Stimulated activated naive CD8-positive, alpha-beta T cell treated with anti-CD3 and anti-CD28 coated beads, Interleukin-15, amount 100 ng/mL, for 72 hours (primary cell): Measurements from ENCODE around the gene MARCHF6.
A peak's percentile ranks its signal among the peaks of the same experiment; 100 is the strongest.
"Not testable (repeated sequence)": the region's sequence is repeated elsewhere in the genome, so short reads cannot be mapped to it uniquely, and the experiment has no call there.

Experiments used
- ATAC-seq: fragments of 150-1000 bp; cut with Tn5 transposase; 2 replicates; pipeline ENCODE4 v1.10.0; 2021; ENCODE audit warnings: mild to moderate bottlenecking, moderate library complexity
- DNase-seq, 2 donors: peaks; one replicate each; pipeline ENCODE4 v3.0.0; 2021 to 2022
- H3K27ac Mint-ChIP-seq, 2 donors: one replicate each; pipeline ENCODE4 v1.8.0; 2022; ENCODE audit warnings: mild to moderate bottlenecking in 2 of 2, mixed read lengths in 2 of 2, moderate library complexity in 2 of 2
- H3K27me3 Mint-ChIP-seq: one replicate; pipeline ENCODE4 v1.8.0; 2022; ENCODE audit warnings: mixed read lengths
- H3K4me1 Mint-ChIP-seq: one replicate; pipeline ENCODE4 v1.8.0; 2022; ENCODE audit warnings: mild to moderate bottlenecking, mixed read lengths
- H3K4me3 Mint-ChIP-seq, 2 donors: one replicate each; pipeline ENCODE4 v1.8.0; 2022; ENCODE audit warnings: mild to moderate bottlenecking in 2 of 2, mixed read lengths in 2 of 2, moderate library complexity in 1 of 2
- H3K9me3 Mint-ChIP-seq, 2 donors: one replicate each; pipeline ENCODE4 v1.8.0; 2022; ENCODE audit warnings: mixed read lengths in 2 of 2

The MARCHF6 gene

DNA sequence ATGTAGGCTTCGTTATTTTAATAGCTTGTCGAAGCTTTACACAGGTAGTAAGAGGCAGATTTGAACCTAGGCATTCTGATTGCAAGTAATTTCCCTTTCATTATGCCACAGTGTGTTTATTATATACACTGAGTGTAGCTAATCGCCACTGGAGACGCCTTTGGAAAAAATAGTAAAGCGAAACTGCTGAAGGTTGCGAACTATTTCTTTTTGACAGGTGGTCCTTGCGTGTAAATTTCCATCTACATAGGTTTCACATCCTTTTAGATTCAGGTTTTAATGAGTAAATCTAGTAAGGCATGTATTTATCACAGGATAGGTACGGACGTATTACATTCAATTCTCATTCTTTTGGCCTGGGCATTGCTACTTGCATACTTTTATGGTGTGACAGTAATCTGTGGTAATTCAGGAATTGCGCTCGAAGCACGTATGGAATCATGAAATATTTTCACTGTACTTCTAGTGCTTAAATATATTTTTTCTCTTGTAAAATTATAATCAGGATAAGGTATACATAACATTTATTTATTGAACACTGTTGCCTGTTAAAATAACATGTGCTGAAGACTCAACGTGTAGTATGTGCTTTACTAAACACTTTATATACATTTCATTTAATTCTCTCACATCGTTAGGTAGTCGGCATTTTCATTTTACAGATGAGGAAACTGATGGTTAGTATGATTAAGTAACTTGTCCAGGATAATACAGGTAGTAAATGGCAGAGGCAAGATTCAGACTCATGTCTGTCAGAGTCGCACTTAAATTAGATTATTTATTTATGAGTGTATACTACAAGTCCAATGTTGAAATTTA lies 1.8 kb downstream of the MARCHF6 start:
- ATAC-seq: peak; percentile 47
- H3K9me3 Mint-ChIP-seq: no peaks in the 10 kb centered on the region
- peak overlapping the region; percentile 94 to 99 for H3K4me3 Mint-ChIP-seq
- peak overlapping the region; percentile 100 for H3K27ac Mint-ChIP-seq
- H3K27me3 Mint-ChIP-seq: no peaks in the 10 kb centered on the region
- DNase-seq: peak; percentile 30 to 48
- H3K4me1 Mint-ChIP-seq: peaks cover 42% of the 10 kb centered on the region

DNA sequence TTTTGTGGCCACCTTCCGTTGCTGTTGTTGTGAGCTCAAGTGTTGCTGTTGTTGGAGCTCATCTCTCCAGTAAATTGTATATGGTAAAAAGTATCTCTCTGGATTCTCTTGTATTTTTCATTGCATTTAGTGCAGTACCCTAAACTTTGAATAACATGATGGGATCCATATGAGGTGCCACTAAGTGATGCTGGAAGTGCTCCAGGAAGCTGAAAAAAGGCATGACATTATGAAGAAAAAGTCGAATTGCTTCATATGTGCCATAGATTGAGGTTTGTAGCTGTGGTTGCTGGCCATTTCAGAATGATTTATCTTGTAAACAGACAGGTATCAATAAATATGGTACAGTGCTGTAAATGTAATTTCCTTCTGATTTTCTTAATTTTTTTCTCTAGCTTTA lies 5.5 kb downstream of the MARCHF6 start:
- Mint-ChIP-seq H3K27ac (no peak overlapping the region), H3K4me1 (peaks cover 53% of the 10 kb centered on the region), H3K27me3 (no peaks in the 10 kb centered on the region), H3K9me3 (no peaks in the 10 kb centered on the region), H3K4me3 (no peak overlapping the region)
- DNase-seq (no peak), ATAC-seq (no peak)

DNA sequence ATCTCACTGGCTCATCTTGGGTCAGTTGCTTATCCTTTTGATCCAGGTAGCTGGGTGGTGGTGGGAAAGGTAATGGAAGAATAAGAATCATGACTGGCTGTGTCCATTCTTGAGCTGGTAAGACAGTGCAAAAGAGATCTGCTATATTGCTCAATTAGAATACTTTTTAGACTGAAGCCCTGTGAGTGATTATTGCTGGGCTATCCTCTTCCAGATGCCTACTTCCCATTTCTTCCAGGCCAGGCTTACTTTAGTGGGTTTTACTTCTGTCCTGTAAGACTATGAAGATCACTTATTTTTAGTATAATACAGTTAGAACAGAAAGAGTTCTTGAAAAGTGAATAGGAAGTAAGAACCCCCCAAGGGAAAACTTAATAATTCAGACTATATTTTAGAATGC lies 7.2 kb downstream of the MARCHF6 start:
- Mint-ChIP-seq H3K9me3 (no peaks in the 10 kb centered on the region), H3K4me3 (no peak overlapping the region), H3K27me3 (no peaks in the 10 kb centered on the region), H3K4me1 (peaks cover 64% of the 10 kb centered on the region), H3K27ac (peak overlapping the region in 1 of 2 donors; percentile 89)
- ATAC-seq (no peak), DNase-seq (no peak)

DNA sequence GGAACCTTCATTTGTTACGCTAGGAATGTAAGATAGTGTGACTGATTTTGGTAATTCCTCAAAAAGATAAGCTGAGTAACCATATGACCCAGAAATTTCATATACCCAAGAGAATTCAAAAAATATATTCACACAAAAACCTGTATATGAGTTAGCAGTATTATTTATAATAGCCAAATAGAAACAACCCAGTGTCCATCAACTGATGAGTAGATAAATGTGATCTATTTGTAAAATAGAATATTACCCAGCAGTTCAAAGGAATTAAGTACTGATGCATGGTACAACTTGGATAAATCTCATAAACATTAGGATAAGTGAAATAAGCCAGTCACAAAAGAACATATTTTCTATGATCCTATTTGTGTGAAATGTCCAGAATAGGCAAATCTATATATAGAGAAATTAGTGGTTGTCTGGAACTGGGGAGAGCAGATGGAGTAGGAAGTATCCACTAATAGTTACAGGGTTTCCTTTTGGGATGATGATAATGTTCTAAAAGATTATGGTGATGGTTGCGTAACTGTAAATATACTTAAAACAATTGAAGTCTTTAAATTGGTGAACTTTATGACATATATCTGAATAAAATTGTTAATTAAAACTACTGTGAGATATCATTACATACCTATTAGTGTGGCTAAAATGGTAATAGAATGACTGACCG lies 10.2 kb downstream of the MARCHF6 start:
- ATAC-seq: no peak
- Mint-ChIP-seq H3K9me3 (no peaks in the 10 kb centered on the region), H3K4me1 (peaks cover 67% of the 10 kb centered on the region), H3K27ac (peak overlapping the region; percentile 49 to 60), H3K4me3 (no peak overlapping the region), H3K27me3 (no peaks in the 10 kb centered on the region)
- DNase-seq: no peak

DNA sequence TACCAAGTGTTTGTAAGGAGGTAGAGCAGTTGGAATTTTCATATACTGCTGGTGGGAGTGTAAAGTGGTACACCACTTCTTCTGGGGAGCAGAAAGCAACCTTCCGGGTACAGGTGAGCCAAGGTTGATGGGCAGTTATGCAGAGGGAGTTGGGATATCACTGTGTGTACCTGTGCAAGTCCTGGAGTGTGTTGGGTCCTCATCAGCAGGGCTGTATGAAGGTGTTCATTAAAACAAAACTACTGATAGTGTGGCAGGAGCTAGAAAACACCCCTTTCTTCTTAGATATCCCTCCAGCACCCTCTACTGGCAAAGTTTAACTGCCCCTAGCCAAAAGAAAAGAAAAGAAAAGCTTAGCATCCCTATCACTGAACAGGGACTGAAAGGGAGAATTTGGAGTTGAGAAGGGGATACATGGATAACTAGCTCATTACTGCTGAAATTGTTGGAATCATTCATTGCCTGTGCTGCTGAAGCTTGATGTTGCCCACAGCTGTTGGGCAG lies 10.7 kb downstream of the MARCHF6 start:
- DNase-seq: no peak
- Mint-ChIP-seq H3K9me3 (no peaks in the 10 kb centered on the region), H3K4me3 (no peak overlapping the region), H3K27me3 (no peaks in the 10 kb centered on the region), H3K4me1 (peaks cover 73% of the 10 kb centered on the region), H3K27ac (peak overlapping the region; percentile 49 to 60)
- no peak for ATAC-seq

GRCh38 chr5:10365782-10366181 lies 12.3 kb downstream of the MARCHF6 start:
- DNase-seq (no peak), ATAC-seq (no peak)
- H3K27ac Mint-ChIP-seq: no peak overlapping the region
- H3K9me3 Mint-ChIP-seq: no peaks in the 10 kb centered on the region
- H3K4me1 Mint-ChIP-seq: peaks cover 71% of the 10 kb centered on the region
- H3K27me3 Mint-ChIP-seq: no peaks in the 10 kb centered on the region
- no peak overlapping the region for H3K4me3 Mint-ChIP-seq

- no peak for ATAC-seq
- Mint-ChIP-seq H3K4me1 (peaks cover 71% of the 10 kb centered on the region), H3K27ac (no peak overlapping the region), H3K4me3 (no peak overlapping the region), H3K9me3 (peaks cover 0 to 8% of the 10 kb centered on the region in 2 donors), H3K27me3 (no peaks in the 10 kb centered on the region)
- DNase-seq: no peak
These were observed 13.1 kb downstream of the MARCHF6 start for GRCh38 chr5:10366310-10367272.

DNA sequence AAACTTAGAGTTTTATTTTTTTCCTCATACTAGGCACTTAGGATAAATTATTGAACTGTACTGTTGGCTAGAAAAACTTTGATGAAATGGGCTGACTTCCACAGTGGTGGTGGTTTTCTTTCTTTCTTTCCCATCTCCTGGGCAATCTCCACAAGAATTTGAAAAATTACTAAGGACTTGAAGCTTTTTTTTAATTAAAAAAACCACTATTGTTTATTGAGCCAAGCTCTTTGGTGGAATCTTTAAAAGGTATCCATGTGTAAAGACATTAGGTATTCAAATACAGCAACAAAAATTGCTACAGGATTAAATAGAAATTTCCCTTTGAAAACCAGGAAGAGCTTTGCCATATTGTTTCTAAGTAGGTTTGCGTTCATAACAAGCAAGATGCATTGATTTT lies 14.1 kb downstream of the MARCHF6 start:
- no peak overlapping the region for H3K4me3 Mint-ChIP-seq
- peaks cover 0 to 8% of the 10 kb centered on the region in 2 donors for H3K9me3 Mint-ChIP-seq
- no peak for DNase-seq
- H3K27me3 Mint-ChIP-seq: no peaks in the 10 kb centered on the region
- no peak overlapping the region for H3K27ac Mint-ChIP-seq
- peaks cover 71% of the 10 kb centered on the region for H3K4me1 Mint-ChIP-seq
- ATAC-seq: no peak

DNA sequence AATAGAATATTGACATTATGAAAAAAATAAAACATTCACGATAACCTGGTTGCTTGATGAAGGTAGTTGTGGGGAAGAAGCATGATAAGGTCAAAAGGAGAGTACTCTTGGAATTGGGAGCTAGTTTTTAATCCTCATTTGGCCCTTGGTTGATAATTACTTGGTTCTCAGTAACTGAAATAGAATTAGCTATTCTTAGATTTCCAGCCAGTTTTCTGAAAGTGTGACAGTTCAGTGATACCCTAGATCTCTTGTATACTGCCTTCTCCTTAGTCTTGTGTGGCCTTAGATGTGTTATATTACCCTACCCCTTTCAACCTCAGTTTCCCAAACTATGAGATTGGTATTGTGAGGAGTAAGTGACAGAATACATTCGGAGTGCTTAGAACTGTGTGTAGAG lies 17.4 kb downstream of the MARCHF6 start:
- peaks cover 87% of the 10 kb centered on the region for H3K4me1 Mint-ChIP-seq
- peaks cover 0 to 8% of the 10 kb centered on the region in 2 donors for H3K9me3 Mint-ChIP-seq
- peak overlapping the region in 1 of 2 donors; percentile 30 for H3K27ac Mint-ChIP-seq
- H3K4me3 Mint-ChIP-seq: no peak overlapping the region
- no peak for ATAC-seq
- H3K27me3 Mint-ChIP-seq: no peaks in the 10 kb centered on the region
- no peak for DNase-seq

- H3K4me3 Mint-ChIP-seq, ATAC-seq, H3K9me3 Mint-ChIP-seq, H3K27ac Mint-ChIP-seq, H3K27me3 Mint-ChIP-seq, DNase-seq: not testable (repeated sequence)
- H3K4me1 Mint-ChIP-seq: peaks cover 88% of the 10 kb centered on the region
These were observed 17.9 kb downstream of the MARCHF6 start for GRCh38 chr5:10371369-10371768.

- no peak for DNase-seq
- H3K27ac Mint-ChIP-seq: no peak overlapping the region
- no peak overlapping the region for H3K4me3 Mint-ChIP-seq
- H3K4me1 Mint-ChIP-seq: peaks cover 89% of the 10 kb centered on the region
- H3K9me3 Mint-ChIP-seq: peaks cover 0 to 8% of the 10 kb centered on the region in 2 donors
- H3K27me3 Mint-ChIP-seq: no peaks in the 10 kb centered on the region
- no peak for ATAC-seq
These were observed 19.5 kb downstream of the MARCHF6 start for GRCh38 chr5:10372726-10373709.

- H3K27ac Mint-ChIP-seq: peak overlapping the region in 1 of 2 donors; percentile 76
- ATAC-seq (peak; percentile 69), DNase-seq (no peak)
- H3K27me3 Mint-ChIP-seq: no peaks in the 10 kb centered on the region
- H3K9me3 Mint-ChIP-seq: peaks cover 0 to 8% of the 10 kb centered on the region in 2 donors
- peaks cover 77% of the 10 kb centered on the region for H3K4me1 Mint-ChIP-seq
- peak overlapping the region in 1 of 2 donors; percentile 49 for H3K4me3 Mint-ChIP-seq
These were observed 20.8 kb downstream of the MARCHF6 start for GRCh38 chr5:10374046-10375022.

DNA sequence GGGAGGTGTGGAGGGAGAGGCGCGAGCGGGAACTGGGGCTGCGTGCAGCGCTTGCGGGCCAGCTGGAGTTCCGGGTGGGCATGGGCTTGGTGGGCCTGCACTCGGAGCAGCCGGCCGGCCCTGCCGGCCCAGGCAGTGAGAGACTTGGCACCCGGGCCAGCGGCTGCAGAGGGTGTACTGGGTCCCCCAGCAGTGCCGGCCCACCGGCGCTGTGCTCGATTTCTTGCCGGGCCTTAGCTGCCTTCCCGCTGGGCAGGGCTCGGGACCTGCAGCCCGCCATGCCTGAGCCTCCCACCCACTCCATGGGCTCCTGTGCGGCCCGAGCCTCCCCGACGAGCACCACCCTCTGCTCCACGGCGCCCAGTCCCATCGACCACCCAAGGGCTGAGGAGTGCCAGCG lies 21.7 kb downstream of the MARCHF6 start:
- not testable (repeated sequence) for DNase-seq, ATAC-seq, H3K27ac Mint-ChIP-seq, H3K9me3 Mint-ChIP-seq, H3K27me3 Mint-ChIP-seq
- Mint-ChIP-seq H3K4me3 (peak overlapping the region in 1 of 2 donors; percentile 41), H3K4me1 (peaks cover 72% of the 10 kb centered on the region)
